ENCODE measurements around the gene PXMP4.

The PXMP4 gene

GRCh38 chr20:33727115-33727479 is 7.0 kb upstream of the PXMP4 start:
- TF ChIP-seq EGR1 (IDR thresholded peaks at IDR 0.05): no peak
- no peak for TF ChIP-seq NFIC (IDR thresholded peaks at IDR 0.05)
- TF ChIP-seq YY1 (IDR thresholded peaks at IDR 0.05; ENCODE audit: low read depth): no peak
- TF ChIP-seq FOXM1 (IDR thresholded peaks at IDR 0.05; ENCODE audit: borderline replicate concordance, low read depth): no peak
- TF ChIP-seq CREB1 (IDR thresholded peaks at IDR 0.05; ENCODE audit: low read depth): no peak
- TF ChIP-seq TCF12 (IDR thresholded peaks at IDR 0.05; ENCODE audit: low read depth): no peak
- no peak for TF ChIP-seq CEBPB (IDR thresholded peaks at IDR 0.05)
- no peak for TF ChIP-seq RAD21 (IDR thresholded peaks at IDR 0.05; ENCODE audit: low read depth)
- no peak for TF ChIP-seq TEAD4 (IDR thresholded peaks at IDR 0.05)

DNA sequence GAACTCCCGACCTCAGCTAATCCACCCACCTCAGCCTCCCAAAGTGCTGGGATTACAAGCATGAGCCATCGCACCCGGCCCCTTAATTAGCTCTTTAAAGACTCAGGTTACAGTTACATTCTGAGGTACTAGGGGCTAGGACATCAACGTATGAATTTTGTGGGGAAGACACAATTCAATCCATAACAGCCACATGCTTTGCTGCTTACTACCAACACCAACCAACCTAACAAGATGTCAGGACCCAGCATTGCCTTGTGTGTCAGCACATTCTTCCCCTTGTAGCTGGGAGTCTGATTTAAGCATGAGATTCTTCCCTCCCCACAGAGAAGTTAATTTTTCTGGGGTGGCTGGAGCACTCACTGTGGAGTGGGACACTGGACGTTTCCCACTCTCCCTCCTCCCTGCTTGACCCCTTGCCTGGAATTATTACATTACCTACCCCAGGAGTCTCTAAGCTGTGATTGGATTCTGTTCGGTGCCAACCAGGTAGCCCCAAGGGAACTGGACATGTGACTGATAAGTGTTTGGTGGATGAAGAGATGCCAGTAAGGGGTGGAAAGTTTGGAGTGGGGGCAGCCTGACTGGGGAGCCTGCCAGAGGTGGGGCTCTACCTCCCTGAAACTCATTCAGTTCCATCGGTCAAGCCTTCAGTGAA is 5.6 kb upstream of the PXMP4 start:
- TF ChIP-seq, protein P1, sequence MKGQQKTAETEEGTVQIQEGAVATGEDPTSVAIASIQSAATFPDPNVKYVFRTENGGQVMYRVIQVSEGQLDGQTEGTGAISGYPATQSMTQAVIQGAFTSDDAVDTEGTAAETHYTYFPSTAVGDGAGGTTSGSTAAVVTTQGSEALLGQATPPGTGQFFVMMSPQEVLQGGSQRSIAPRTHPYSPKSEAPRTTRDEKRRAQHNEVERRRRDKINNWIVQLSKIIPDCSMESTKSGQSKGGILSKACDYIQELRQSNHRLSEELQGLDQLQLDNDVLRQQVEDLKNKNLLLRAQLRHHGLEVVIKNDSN (IDR thresholded peaks at IDR 0.05): 0 out of 2 replicates have a peak, but pooled peaks have one; percentile 18
- no peak for TF ChIP-seq ZBTB7A (IDR thresholded peaks at IDR 0.05; ENCODE audit: low read depth)

GRCh38 chr20:33724439-33725094 is 4.5 kb upstream of the PXMP4 start:
- TF ChIP-seq, protein P2, sequence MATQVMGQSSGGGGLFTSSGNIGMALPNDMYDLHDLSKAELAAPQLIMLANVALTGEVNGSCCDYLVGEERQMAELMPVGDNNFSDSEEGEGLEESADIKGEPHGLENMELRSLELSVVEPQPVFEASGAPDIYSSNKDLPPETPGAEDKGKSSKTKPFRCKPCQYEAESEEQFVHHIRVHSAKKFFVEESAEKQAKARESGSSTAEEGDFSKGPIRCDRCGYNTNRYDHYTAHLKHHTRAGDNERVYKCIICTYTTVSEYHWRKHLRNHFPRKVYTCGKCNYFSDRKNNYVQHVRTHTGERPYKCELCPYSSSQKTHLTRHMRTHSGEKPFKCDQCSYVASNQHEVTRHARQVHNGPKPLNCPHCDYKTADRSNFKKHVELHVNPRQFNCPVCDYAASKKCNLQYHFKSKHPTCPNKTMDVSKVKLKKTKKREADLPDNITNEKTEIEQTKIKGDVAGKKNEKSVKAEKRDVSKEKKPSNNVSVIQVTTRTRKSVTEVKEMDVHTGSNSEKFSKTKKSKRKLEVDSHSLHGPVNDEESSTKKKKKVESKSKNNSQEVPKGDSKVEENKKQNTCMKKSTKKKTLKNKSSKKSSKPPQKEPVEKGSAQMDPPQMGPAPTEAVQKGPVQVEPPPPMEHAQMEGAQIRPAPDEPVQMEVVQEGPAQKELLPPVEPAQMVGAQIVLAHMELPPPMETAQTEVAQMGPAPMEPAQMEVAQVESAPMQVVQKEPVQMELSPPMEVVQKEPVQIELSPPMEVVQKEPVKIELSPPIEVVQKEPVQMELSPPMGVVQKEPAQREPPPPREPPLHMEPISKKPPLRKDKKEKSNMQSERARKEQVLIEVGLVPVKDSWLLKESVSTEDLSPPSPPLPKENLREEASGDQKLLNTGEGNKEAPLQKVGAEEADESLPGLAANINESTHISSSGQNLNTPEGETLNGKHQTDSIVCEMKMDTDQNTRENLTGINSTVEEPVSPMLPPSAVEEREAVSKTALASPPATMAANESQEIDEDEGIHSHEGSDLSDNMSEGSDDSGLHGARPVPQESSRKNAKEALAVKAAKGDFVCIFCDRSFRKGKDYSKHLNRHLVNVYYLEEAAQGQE (IDR thresholded peaks at IDR 0.05; ENCODE audit: low read depth): no peak
- no peak for TF ChIP-seq EGR1 (IDR thresholded peaks at IDR 0.05)
- peak; percentile 86 for TF ChIP-seq CEBPB (IDR thresholded peaks at IDR 0.05)
- peak; percentile 55 for TF ChIP-seq NFIC (IDR thresholded peaks at IDR 0.05)
- TF ChIP-seq FOXM1 (IDR thresholded peaks at IDR 0.05; ENCODE audit: borderline replicate concordance, low read depth): 0 out of 2 replicates have a peak, but pooled peaks have one; percentile 40
- TF ChIP-seq TEAD4 (IDR thresholded peaks at IDR 0.05): peak; percentile 37; the same call in 1 of the 2 replicates
- TF ChIP-seq MAX (IDR thresholded peaks at IDR 0.05): no peak
- TF ChIP-seq TCF12 (IDR thresholded peaks at IDR 0.05; ENCODE audit: low read depth): peak; percentile 58; the same call in 1 of the 2 replicates
- TF ChIP-seq ZBTB7A (IDR thresholded peaks at IDR 0.05; ENCODE audit: low read depth): no peak

DNA sequence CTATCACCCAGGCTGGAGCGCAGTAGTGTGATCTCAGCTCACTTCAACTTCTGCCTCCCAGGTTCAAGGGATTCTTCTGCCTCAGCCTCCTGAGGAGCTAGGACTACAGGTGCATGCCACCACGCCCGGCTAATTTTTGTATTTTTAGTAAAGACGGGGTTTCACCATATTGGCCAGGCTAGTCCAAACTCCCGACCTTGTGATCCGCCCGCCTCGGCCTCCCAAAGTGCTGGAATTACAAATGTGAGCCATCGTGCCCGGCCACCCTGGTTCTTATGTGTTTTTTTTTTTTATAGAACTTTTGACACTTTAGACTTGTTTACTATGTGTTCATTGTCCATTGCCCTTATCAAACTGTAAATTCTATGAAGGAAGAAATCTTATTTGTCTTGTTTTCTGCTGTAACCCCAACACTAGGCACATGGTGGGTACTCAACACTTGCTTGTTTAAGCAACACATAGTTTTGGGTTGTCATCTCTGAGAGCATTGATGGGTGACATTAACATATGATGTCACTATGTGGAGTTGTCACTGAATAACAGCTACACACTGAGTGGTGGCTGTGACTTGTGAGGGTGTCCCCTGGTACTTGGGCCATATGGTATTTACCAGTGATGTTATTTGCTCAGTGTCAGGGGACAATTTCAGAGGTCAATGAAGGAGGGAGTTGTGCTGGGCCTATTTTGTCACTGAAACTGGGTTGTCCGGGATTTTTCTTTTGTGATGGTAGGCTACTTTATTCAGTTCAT is 1.5 kb upstream of the PXMP4 start:
- TF ChIP-seq NFIC (IDR thresholded peaks at IDR 0.05) (no peak), EGR1 (IDR thresholded peaks at IDR 0.05) (no peak), CEBPB (IDR thresholded peaks at IDR 0.05) (no peak), RAD21 (IDR thresholded peaks at IDR 0.05; ENCODE audit: low read depth) (no peak), EP300 (IDR thresholded peaks at IDR 0.05; ENCODE audit: borderline replicate concordance) (no peak), YY1 (IDR thresholded peaks at IDR 0.05; ENCODE audit: low read depth) (no peak), MAX (IDR thresholded peaks at IDR 0.05) (no peak)
- TF ChIP-seq, protein P2 (IDR thresholded peaks at IDR 0.05; ENCODE audit: low read depth): no peak

DNA sequence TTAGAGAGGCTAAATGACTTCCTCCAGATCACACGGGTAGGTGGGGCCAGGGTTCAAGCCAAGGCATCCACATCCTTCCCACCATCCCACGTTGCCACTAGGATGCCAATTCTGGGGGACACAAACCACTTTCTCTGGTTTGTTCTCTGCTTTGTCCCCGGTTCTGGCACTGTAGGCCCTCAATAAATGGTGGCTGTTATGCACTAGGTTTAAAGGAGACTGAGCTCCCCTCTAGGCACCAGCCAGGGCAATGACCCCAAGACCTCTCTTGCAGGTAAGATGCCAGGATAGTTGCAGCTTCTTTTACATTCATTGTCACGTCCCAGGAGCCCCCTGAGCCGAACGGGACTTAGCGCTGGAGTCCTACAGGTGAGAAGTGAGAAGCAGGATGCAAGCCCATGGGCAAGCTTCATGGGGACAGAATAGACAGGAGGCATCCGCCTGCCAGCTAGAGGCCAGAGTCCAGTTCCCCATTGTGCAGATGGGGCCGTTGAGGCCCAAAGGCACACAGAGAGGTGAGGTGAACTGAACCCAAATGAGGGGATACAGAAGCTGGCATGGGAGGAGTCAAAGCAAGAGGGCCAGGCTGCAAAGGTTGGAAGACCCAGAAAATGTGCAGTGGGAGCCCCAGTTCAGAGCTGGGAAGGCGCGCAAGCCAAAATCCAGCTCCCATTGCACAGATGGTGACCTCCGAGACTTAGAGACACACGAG is 677 bp downstream of the PXMP4 start:
- TF ChIP-seq, protein P1 (IDR thresholded peaks at IDR 0.05): no peak
- TF ChIP-seq NFIC (IDR thresholded peaks at IDR 0.05) (no peak), FOXM1 (IDR thresholded peaks at IDR 0.05; ENCODE audit: borderline replicate concordance, low read depth) (no peak), ZBTB7A (IDR thresholded peaks at IDR 0.05; ENCODE audit: low read depth) (no peak), TAF1 (IDR thresholded peaks at IDR 0.05; ENCODE audit: low read depth) (no peak), TCF12 (IDR thresholded peaks at IDR 0.05; ENCODE audit: low read depth) (no peak), RAD21 (IDR thresholded peaks at IDR 0.05; ENCODE audit: low read depth) (no peak), TEAD4 (IDR thresholded peaks at IDR 0.05) (no peak), MAX (IDR thresholded peaks at IDR 0.05) (no peak), EGR1 (IDR thresholded peaks at IDR 0.05) (no peak), YY1 (IDR thresholded peaks at IDR 0.05; ENCODE audit: low read depth) (no peak), CEBPB (IDR thresholded peaks at IDR 0.05) (no peak), EP300 (IDR thresholded peaks at IDR 0.05; ENCODE audit: borderline replicate concordance) (no peak), CREB1 (IDR thresholded peaks at IDR 0.05; ENCODE audit: low read depth) (no peak)
- TF ChIP-seq, protein P2 (IDR thresholded peaks at IDR 0.05; ENCODE audit: low read depth): no peak
